Astrocyte (in vitro differentiated cells and primary cell): ENCODE results near the gene ESRRB. TPM values are rescaled to one million over a fixed set of nuclear protein-coding genes. Genes with fewer than 3 reads are reported as not detected.

ENCODE experiments used
- DNase-seq: peaks from one replicate; pipeline ENCODE4 v3.0.0-alpha.2; 2010; ENCODE audit warnings: low read depth
- FAIRE-seq: peaks from 2 replicates; lab custom pipeline; 2011; peaks lifted over from hg19 to GRCh38; lab: Jason Lieb, UNC
- H2AFZ ChIP-seq: 2 replicates; pipeline ENCODE4 v1.6.0; 2012; ENCODE audit warnings: low read depth, low read length, inconsistent platforms
- H3K27ac ChIP-seq: 2 replicates; pipeline ENCODE4 v1.5.1; 2011; ENCODE audit warnings: low read depth, low read length, inconsistent platforms
- H3K27me3 ChIP-seq: 2 replicates; pipeline ENCODE4 v1.6.0; 2011; ENCODE audit warnings: low read length, inconsistent platforms; ENCODE audit not compliant: insufficient read depth
- H3K36me3 ChIP-seq: 2 replicates; pipeline ENCODE4 v1.5.1; 2011; ENCODE audit warnings: low read length, inconsistent platforms; ENCODE audit not compliant: insufficient read depth
- H3K4me1 ChIP-seq: 2 replicates; pipeline ENCODE4 v1.5.1; 2011; ENCODE audit warnings: low read length, inconsistent platforms; ENCODE audit not compliant: insufficient read depth
- H3K4me2 ChIP-seq: 2 replicates; pipeline ENCODE4 v1.6.0; 2012; ENCODE audit warnings: low read length, inconsistent platforms
- H3K4me3 ChIP-seq: 2 replicates; pipeline ENCODE4 v1.5.1; 2011; ENCODE audit warnings: low read depth, mild to moderate bottlenecking, low read length, inconsistent platforms; ENCODE audit not compliant: insufficient read depth
- H3K79me2 ChIP-seq: 2 replicates; pipeline ENCODE4 v1.6.0; 2012; ENCODE audit warnings: mild to moderate bottlenecking, low read length, inconsistent platforms; ENCODE audit not compliant: insufficient read depth
- H3K9ac ChIP-seq: 2 replicates; pipeline ENCODE4 v1.6.0; 2012; ENCODE audit warnings: mild to moderate bottlenecking, low read length, inconsistent platforms
- H3K9me3 ChIP-seq: 2 replicates; pipeline ENCODE4 v1.5.1; 2012; ENCODE audit warnings: low read depth, mild to moderate bottlenecking, low read length, inconsistent platforms; ENCODE audit not compliant: insufficient read depth
- H4K20me1 ChIP-seq: 2 replicates; pipeline ENCODE4 v1.6.0; 2012; ENCODE audit warnings: low read length, inconsistent platforms; ENCODE audit not compliant: insufficient read depth
- H3K27ac Mint-ChIP-seq: one replicate; pipeline ENCODE4 v1.8.0; 2021; ENCODE audit warnings: mild to moderate bottlenecking, mixed read lengths; ENCODE audit not compliant: unreplicated experiment
- H3K27me3 Mint-ChIP-seq: one replicate; pipeline ENCODE4 v1.8.0; 2021; ENCODE audit warnings: low read depth, mixed read lengths; ENCODE audit not compliant: unreplicated experiment
- H3K36me3 Mint-ChIP-seq: one replicate; pipeline ENCODE4 v1.8.0; 2021; ENCODE audit warnings: low read depth, mixed read lengths; ENCODE audit not compliant: unreplicated experiment
- H3K4me1 Mint-ChIP-seq: one replicate; pipeline ENCODE4 v1.8.0; 2021; ENCODE audit warnings: low read depth, mixed read lengths; ENCODE audit not compliant: unreplicated experiment
- H3K4me3 Mint-ChIP-seq: one replicate; pipeline ENCODE4 v1.8.0; 2021; ENCODE audit warnings: mild to moderate bottlenecking, moderate library complexity, mixed read lengths; ENCODE audit not compliant: unreplicated experiment
- H3K9me3 Mint-ChIP-seq: one replicate; pipeline ENCODE4 v1.8.0; 2021; ENCODE audit warnings: mild to moderate bottlenecking, mixed read lengths; ENCODE audit not compliant: unreplicated experiment
- CTCF ChIP-seq: IDR thresholded peaks from 2 replicates; pipeline ENCODE4 v1.5.1; 2011; ENCODE audit warnings: low read depth, mild to moderate bottlenecking, inconsistent platforms, low read length, moderate library complexity; ENCODE audit not compliant: insufficient read depth
- EZH2 ChIP-seq: IDR thresholded peaks from 2 replicates; pipeline ENCODE4 v1.6.1; 2012; ENCODE audit warnings: mild to moderate bottlenecking, low read length, inconsistent platforms; ENCODE audit not compliant: insufficient read depth
- total RNA-seq: library from RNA; stranded (reverse); gene quantifications from 2 replicates; pipeline ENCODE4 v1.2.1, GENCODE V29; 2021

The ESRRB gene
- total RNA-seq, 1 donor from 2014 or later = not detected

- Mint-ChIP-seq H3K27me3 (peaks cover 93% of the 10 kb centered on the region), H3K4me1 (peaks cover 8% of the 10 kb centered on the region), H3K4me3 (peak overlapping the region; percentile 86), H3K27ac (no peak overlapping the region), H3K36me3 (no peaks in the 10 kb centered on the region), H3K9me3 (no peaks in the 10 kb centered on the region)
- Histone ChIP-seq H3K4me1 (peaks cover 10% of the 10 kb centered on the region), H3K9me3 (no peaks in the 10 kb centered on the region), H3K4me2 (peak overlapping the region; percentile 83), H4K20me1 (no peaks in the 10 kb centered on the region), H3K27me3 (peaks cover 67% of the 10 kb centered on the region), H3K4me3 (peak overlapping the region; percentile 44), H3K9ac (no peak overlapping the region), H3K36me3 (no peaks in the 10 kb centered on the region), H2AFZ (peak overlapping the region; percentile 90), H3K27ac (no peak overlapping the region), H3K79me2 (no peaks in the 10 kb centered on the region)
- DNase-seq = no peak
- TF ChIP-seq CTCF (no peak), EZH2 (peak; percentile 82)
- no peak for FAIRE-seq
These were observed 506 bp downstream of the ESRRB start for GRCh38 chr14:76376409-76376877.

GRCh38 chr14:76376878-76377734, 1.2 kb downstream of the ESRRB start:
- TF ChIP-seq EZH2 (peak; percentile 84), CTCF (no peak)
- H2AFZ ChIP-seq = no peak overlapping the region
- peak overlapping the region; percentile 83 for H3K4me2 ChIP-seq
- H3K36me3 Mint-ChIP-seq = no peaks in the 10 kb centered on the region
- H4K20me1 ChIP-seq = no peaks in the 10 kb centered on the region
- peaks cover 69% of the 10 kb centered on the region for H3K27me3 ChIP-seq
- no peak overlapping the region for H3K9ac ChIP-seq
- no peaks in the 10 kb centered on the region for H3K79me2 ChIP-seq
- H3K27ac ChIP-seq = no peak overlapping the region
- no peaks in the 10 kb centered on the region for H3K36me3 ChIP-seq
- H3K4me3 ChIP-seq = no peak overlapping the region
- H3K4me1 Mint-ChIP-seq = peaks cover 8% of the 10 kb centered on the region
- H3K27me3 Mint-ChIP-seq = peaks cover 93% of the 10 kb centered on the region
- FAIRE-seq (no peak), DNase-seq (no peak)
- H3K4me1 ChIP-seq = peaks cover 10% of the 10 kb centered on the region
- H3K27ac Mint-ChIP-seq = no peak overlapping the region
- peak overlapping the region; percentile 71 for H3K4me3 Mint-ChIP-seq
- no peaks in the 10 kb centered on the region for H3K9me3 Mint-ChIP-seq
- no peaks in the 10 kb centered on the region for H3K9me3 ChIP-seq

GRCh38 chr14:76377735-76378074, 1.8 kb downstream of the ESRRB start:
- TF ChIP-seq CTCF = no peak
- no peak for TF ChIP-seq EZH2
- H3K27me3 ChIP-seq = peaks cover 73% of the 10 kb centered on the region
- peaks cover 10% of the 10 kb centered on the region for H3K4me1 ChIP-seq
- Mint-ChIP-seq H3K27ac (no peak overlapping the region), H3K4me3 (peak overlapping the region; percentile 71), H3K36me3 (no peaks in the 10 kb centered on the region), H3K27me3 (peaks cover 93% of the 10 kb centered on the region), H3K9me3 (no peaks in the 10 kb centered on the region), H3K4me1 (peaks cover 8% of the 10 kb centered on the region)
- H4K20me1 ChIP-seq = no peaks in the 10 kb centered on the region
- no peaks in the 10 kb centered on the region for H3K36me3 ChIP-seq
- H3K4me3 ChIP-seq = no peak overlapping the region
- no peak overlapping the region for H3K9ac ChIP-seq
- H3K9me3 ChIP-seq = no peaks in the 10 kb centered on the region
- no peak for DNase-seq
- no peak overlapping the region for H3K27ac ChIP-seq
- H3K4me2 ChIP-seq = peak overlapping the region; percentile 83
- H2AFZ ChIP-seq = no peak overlapping the region
- no peak for FAIRE-seq
- no peaks in the 10 kb centered on the region for H3K79me2 ChIP-seq
